C4-2B (cell line): ENCODE data around the gene ENSA.
"Not testable (repeated sequence)": the region's sequence is repeated elsewhere in the genome, so short reads cannot be mapped to it uniquely, and the experiment has no call there.

ENCODE experiments used
- ZFX ChIP-seq: fragments of 450-650 bp; IDR thresholded peaks from 2 replicates; pipeline ENCODE4 v1.6.1; 2017
- TF ChIP-seq, protein P1 (sequence below): fragments of 450-650 bp; conservative IDR thresholded peaks from 2 replicates; pipeline ENCODE4 v1.5.1; 2017; ENCODE audit warnings: mild to moderate bottlenecking

DNA sequence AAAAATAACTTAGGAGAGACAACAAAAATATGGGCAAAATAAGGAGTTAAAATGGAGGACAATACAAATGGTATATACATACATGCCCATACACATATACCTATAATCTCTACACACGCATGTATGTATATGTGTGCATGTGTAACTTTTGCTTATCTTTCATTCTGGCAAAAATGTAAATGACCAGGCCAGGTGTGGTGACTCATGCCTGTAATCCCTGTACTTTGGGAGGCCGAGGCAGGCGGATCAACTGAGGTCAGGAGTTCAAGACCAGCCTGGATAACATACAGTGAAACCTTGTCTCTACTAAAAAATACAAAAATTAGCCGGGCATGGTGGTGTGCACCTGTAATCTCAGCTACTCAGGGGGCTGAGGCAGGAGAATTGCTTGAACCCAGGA, 31.1 kb downstream of the ENSA start:
- TF ChIP-seq, protein P1, sequence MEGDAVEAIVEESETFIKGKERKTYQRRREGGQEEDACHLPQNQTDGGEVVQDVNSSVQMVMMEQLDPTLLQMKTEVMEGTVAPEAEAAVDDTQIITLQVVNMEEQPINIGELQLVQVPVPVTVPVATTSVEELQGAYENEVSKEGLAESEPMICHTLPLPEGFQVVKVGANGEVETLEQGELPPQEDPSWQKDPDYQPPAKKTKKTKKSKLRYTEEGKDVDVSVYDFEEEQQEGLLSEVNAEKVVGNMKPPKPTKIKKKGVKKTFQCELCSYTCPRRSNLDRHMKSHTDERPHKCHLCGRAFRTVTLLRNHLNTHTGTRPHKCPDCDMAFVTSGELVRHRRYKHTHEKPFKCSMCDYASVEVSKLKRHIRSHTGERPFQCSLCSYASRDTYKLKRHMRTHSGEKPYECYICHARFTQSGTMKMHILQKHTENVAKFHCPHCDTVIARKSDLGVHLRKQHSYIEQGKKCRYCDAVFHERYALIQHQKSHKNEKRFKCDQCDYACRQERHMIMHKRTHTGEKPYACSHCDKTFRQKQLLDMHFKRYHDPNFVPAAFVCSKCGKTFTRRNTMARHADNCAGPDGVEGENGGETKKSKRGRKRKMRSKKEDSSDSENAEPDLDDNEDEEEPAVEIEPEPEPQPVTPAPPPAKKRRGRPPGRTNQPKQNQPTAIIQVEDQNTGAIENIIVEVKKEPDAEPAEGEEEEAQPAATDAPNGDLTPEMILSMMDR: not testable (repeated sequence)
- not testable (repeated sequence) for TF ChIP-seq ZFX
